Stimulated activated CD4-positive, alpha-beta T cell treated with anti-CD3 and anti-CD28 coated beads, Interleukin-4, amount 100 ng/mL, for 1 hour (primary cell): ENCODE data around the gene NDUFV2.

ENCODE experiments used
- DNase-seq: peaks from one replicate; pipeline ENCODE4 v3.0.0-alpha.2; 2020

The NDUFV2 gene

DNA sequence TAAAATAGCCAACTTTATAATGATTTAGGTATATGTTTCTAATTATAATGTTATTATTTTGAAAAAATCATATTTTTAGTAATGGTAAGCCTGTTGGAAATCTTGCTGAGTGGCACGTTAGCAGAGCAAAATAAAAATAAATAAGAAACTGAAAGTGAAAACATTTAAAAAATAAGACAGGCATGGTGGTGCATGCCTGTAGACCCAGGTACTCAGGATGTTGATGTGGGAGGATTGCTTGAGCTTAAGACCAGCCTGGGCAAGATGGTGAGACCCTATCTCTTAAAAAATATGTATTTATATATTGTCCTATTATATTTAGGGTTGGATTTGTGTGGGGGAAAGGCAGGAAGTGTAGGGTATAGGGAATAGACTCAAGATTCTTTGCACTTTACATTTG, 18.3 kb downstream of the NDUFV2 start:
- DNase-seq = no peak

GRCh38 chr18:9123520-9123919, 21.0 kb downstream of the NDUFV2 start:
- no peak for DNase-seq

GRCh38 chr18:9124824-9125223, 22.3 kb downstream of the NDUFV2 start:
- no peak for DNase-seq

- no peak for DNase-seq
Measured at GRCh38 chr18:9126337-9126736, 23.8 kb downstream of the NDUFV2 start.

- DNase-seq = no peak
Measured at GRCh38 chr18:9130195-9130594, 27.7 kb downstream of the NDUFV2 start.

- DNase-seq = no peak
Measured at GRCh38 chr18:9130806-9131205, 28.3 kb downstream of the NDUFV2 start.

GRCh38 chr18:9132628-9133027, 30.1 kb downstream of the NDUFV2 start:
- no peak for DNase-seq

GRCh38 chr18:9133225-9133624, 30.7 kb downstream of the NDUFV2 start:
- DNase-seq = no peak

GRCh38 chr18:9135081-9135911, 32.8 kb downstream of the NDUFV2 start:
- no peak for DNase-seq

DNA sequence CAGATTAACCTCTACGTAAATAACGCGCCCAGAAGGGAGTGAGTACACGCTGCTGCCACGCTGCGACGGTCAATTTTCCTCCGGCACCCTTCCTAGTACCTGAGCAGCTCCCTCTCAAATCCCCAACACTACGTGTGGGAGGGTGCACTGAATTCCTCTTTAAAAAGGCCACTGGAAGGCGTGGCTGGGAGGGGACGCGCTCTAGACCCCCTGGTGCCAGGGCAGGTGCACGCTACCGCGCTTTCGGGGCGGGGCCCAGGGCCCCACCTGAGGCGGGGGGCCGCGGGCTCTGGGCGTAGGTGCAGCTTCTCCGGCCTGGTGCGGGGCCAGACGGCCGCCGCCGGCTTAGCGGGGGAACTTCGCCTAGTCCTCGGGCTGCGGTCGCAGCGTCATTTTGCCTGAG, 33.4 kb downstream of the NDUFV2 start:
- no peak for DNase-seq

- peak; percentile 97 for DNase-seq
Measured at GRCh38 chr18:9136315-9137155, 34.0 kb downstream of the NDUFV2 start, which contains the start of gene ANKRD12. Gene ANKRD12, plus strand, starts transcription at chr18:9136781. Its CDS starts 45,652 bp downstream, at chr18:9182433.

GRCh38 chr18:9137168-9138066, 34.9 kb downstream of the NDUFV2 start:
- peak; percentile 70 for DNase-seq

- DNase-seq = no peak
Measured at GRCh38 chr18:9139400-9140039, 37.0 kb downstream of the NDUFV2 start.

DNA sequence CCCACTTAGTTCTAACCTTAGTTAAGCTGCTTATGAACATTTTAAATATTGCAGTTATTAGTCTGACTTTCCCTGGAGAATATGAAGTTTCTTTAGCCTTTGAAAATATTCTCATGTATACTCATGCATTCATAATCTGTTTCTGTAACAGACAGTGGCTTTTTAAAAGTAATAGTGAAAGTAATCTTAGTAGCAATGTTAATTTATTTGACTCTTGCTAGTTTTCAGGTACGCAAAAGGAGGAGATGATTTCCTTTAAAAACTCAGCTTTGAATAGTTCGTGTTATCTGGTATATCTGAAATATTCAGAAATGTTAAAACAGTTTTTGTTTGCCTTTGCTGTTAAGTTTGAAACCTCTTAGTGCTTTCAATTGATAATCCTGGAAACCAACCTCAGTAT, 37.9 kb downstream of the NDUFV2 start:
- DNase-seq = no peak

DNA sequence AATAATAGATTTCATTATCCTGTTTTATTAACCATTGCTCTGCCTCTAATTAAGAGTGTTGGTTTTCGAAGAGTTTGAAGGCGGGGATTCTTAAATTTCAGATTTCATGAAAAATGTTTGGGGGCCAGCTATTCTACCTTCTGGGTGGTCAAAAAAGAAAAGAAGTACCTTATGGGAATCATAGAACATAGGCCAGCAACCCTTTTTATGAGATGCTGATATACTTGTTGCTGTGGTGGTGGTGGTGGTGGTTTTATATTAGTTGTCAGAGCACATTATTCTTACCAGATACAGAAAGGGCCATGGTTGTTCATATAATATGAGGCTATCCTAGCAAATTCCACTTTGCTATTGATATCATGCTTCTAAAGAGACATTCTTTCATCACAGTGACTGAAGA, 38.5 kb downstream of the NDUFV2 start:
- no peak for DNase-seq

- no peak for DNase-seq
Measured at GRCh38 chr18:9146224-9146623, 43.7 kb downstream of the NDUFV2 start.

GRCh38 chr18:9147440-9148202, 45.1 kb downstream of the NDUFV2 start:
- no peak for DNase-seq

GRCh38 chr18:9148203-9148552, 45.7 kb downstream of the NDUFV2 start:
- DNase-seq = no peak

GRCh38 chr18:9150121-9150520, 47.6 kb downstream of the NDUFV2 start:
- DNase-seq = no peak

DNA sequence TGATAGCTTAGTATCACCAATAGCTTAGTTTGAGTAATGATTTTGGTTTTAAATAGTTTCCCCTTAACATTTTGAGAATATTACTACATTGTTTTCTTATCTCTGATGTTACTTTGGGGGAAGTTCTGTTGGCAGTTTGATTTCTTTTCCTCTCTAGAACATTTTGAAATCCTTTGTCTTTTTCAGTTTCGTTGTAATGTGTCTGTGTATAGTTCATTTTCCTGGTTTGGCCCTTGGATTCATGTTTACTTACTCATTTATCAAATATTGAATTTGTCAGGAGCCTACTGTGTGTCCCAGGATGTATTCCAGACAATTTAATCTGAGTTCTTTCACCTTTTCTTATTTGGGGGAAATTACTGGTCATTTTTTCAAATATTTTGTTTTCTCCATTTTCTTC, 50.8 kb downstream of the NDUFV2 start:
- no peak for DNase-seq

- no peak for DNase-seq
Measured at GRCh38 chr18:9156604-9157249, 54.2 kb downstream of the NDUFV2 start.
